Stomach (tissue), 9 donors: ENCODE results near the gene ABHD4. TPM values are rescaled to one million over a fixed set of nuclear protein-coding genes. Genes with fewer than 3 reads are reported as not detected.

Source experiments
- DNase-seq, 2 donors: peaks; one replicate each; pipeline versions ENCODE4 v3.0.0 to v3.0.0-alpha.2; 2013 to 2019
- H3K27ac ChIP-seq, 5 donors: fragments of 200-600 bp in 4 of 5; sonication (generic) in 4 of 5; one replicate each; pipeline ENCODE4 v1.5.1; 2013 to 2019; ENCODE audit warnings: mild to moderate bottlenecking in 1 of 5, moderate library complexity in 1 of 5
- H3K27me3 ChIP-seq, 3 donors: fragments of 200-600 bp; sonication (generic); one replicate each; pipeline ENCODE4 v1.5.1; 2017 to 2019; ENCODE audit warnings: mixed run types in 1 of 3
- H3K36me3 ChIP-seq, 4 donors: fragments of 200-600 bp; sonication (generic); 1 replicate in 3 of 4; 2 replicates in 1 of 4; pipeline ENCODE4 v1.5.1; 2016 to 2019
- H3K4me1 ChIP-seq, 4 donors: fragments of 200-600 bp; sonication (generic); one replicate each; pipeline ENCODE4 v1.5.1; 2016 to 2019
- H3K4me3 ChIP-seq, 4 donors: fragments of 200-600 bp; sonication (generic) in 3 of 4; one replicate each; pipeline ENCODE4 v1.5.1; 2016 to 2019; ENCODE audit warnings: mild to moderate bottlenecking in 1 of 4
- H3K9me3 ChIP-seq, 4 donors: fragments of 200-600 bp; sonication (generic); one replicate each; pipeline ENCODE4 v1.5.1; 2016 to 2019
- EP300 ChIP-seq: sonication (generic); formaldehyde crosslinking; IDR thresholded peaks from one replicate; pipeline ENCODE4 v1.6.1; 2017; ENCODE audit warnings: antibody characterized with exemption
- POLR2A ChIP-seq, 4 donors: fragments of 450-650 bp; IDR thresholded peaks; one replicate each; pipeline ENCODE4 v1.6.1; 2016; ENCODE audit warnings: antibody characterized with exemption in 4 of 4, control low read depth in 2 of 4, mild to moderate bottlenecking in 1 of 4, moderate library complexity in 1 of 4
- POLR2AphosphoS5 ChIP-seq, 3 donors: sonication (generic); formaldehyde crosslinking; IDR thresholded peaks; one replicate each; pipeline ENCODE4 v1.6.1; 2016; ENCODE audit warnings: antibody characterized with exemption in 3 of 3
- WGBS, 5 donors: extraction: QIAGEN DNeasy Blood & Tissue Kit in 3 of 5; methylation state at CpG; one replicate each; pipeline versions ENCODE4 v1.1.5 to v1.1.7; 2013 to 2018; 5-methylcytosine and 5-hydroxymethylcytosine counted together
- intact Hi-C: fragments of 100-400 bp; cut with DNase I; formaldehyde crosslinking; loops from one replicate; pipeline ENCODE4 v1.15.1; 2023; ENCODE audit warnings: low total_unique reads
- polyA plus RNA-seq, 3 donors: library from polyadenylated mRNA; stranded (reverse); fragments of 200-250 nt; gene quantifications; one replicate each; pipeline ENCODE4 v1.2.3, GENCODE V29; 2013
- total RNA-seq, 5 donors: library from RNA; depleted of rRNA; stranded (reverse); fragments of >200 nt; gene quantifications; one replicate each; pipeline versions ENCODE4 v1.1.0 to v1.2.3, GENCODE V29; 2014 to 2016
- TF ChIP-seq, protein P1 (sequence below), 7 experiments: fragments of 450-650 bp in 4 of 7; fragments of 200-600 bp in 3 of 7; sonication (generic) in 3 of 7; IDR thresholded peaks; one replicate each; pipeline ENCODE4 v1.5.1; 2016 to 2019; ENCODE audit warnings: antibody characterized with exemption in 7 of 7, control low read depth in 2 of 7, mild to moderate bottlenecking in 1 of 7
- donor health status: healthy with polysubstance abuse.
- donor health status: Bipolar disorder and iron deficiency.
- donor health status: healthy.

ABHD4 gene
- total and polyA plus RNA-seq, 8 donors: 12.2 to 130 (median 23.2) TPM

- DNase-seq: no peak
- Histone ChIP-seq H3K36me3 (peaks cover under 1 to 2% (median under 1%) of the 10 kb centered on the region in 4 donors), H3K4me3 (no peak overlapping the region), H3K27ac (peak overlapping the region in 1 of 5 donors; percentile 92), H3K4me1 (peaks cover 21 to 32% (median 27%) of the 10 kb centered on the region in 4 donors), H3K9me3 (no peaks in the 10 kb centered on the region), H3K27me3 (no peaks in the 10 kb centered on the region)
- no peak for TF ChIP-seq EP300
- no peak for TF ChIP-seq POLR2A (IDR thresholded peaks at IDR 0.05)
- TF ChIP-seq POLR2AphosphoS5 (IDR thresholded peaks at IDR 0.05): no peak
- TF ChIP-seq, protein P1, sequence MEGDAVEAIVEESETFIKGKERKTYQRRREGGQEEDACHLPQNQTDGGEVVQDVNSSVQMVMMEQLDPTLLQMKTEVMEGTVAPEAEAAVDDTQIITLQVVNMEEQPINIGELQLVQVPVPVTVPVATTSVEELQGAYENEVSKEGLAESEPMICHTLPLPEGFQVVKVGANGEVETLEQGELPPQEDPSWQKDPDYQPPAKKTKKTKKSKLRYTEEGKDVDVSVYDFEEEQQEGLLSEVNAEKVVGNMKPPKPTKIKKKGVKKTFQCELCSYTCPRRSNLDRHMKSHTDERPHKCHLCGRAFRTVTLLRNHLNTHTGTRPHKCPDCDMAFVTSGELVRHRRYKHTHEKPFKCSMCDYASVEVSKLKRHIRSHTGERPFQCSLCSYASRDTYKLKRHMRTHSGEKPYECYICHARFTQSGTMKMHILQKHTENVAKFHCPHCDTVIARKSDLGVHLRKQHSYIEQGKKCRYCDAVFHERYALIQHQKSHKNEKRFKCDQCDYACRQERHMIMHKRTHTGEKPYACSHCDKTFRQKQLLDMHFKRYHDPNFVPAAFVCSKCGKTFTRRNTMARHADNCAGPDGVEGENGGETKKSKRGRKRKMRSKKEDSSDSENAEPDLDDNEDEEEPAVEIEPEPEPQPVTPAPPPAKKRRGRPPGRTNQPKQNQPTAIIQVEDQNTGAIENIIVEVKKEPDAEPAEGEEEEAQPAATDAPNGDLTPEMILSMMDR (IDR thresholded peaks at IDR 0.05): no peak
- 82 to 92% (median 87%) methylated on average over 3 of the region's 3 CpGs for WGBS, 5 donors
- intact Hi-C loops: no loop called here
These were observed 1.7 kb upstream of the ABHD4 start for GRCh38 chr14:22596354-22596879.

GRCh38 chr14:22597265-22597664, 835 bp upstream of the ABHD4 start:
- Histone ChIP-seq H3K9me3 (no peaks in the 10 kb centered on the region), H3K36me3 (peaks cover 9 to 11% (median 9%) of the 10 kb centered on the region in 4 donors), H3K4me3 (peak overlapping the region in 2 of 4 donors; percentile 68 to 85), H3K27me3 (no peaks in the 10 kb centered on the region), H3K4me1 (peaks cover 21 to 32% (median 27%) of the 10 kb centered on the region in 4 donors), H3K27ac (peak overlapping the region; percentile 46 to 95 (median 90))
- intact Hi-C loops: no loop called here
- DNase-seq: peak in 1 of 2 donors; percentile 35
- TF ChIP-seq EP300 (no peak), POLR2AphosphoS5 (IDR thresholded peaks at IDR 0.05) (peak in 1 of 3 donors; percentile 11)
- 60 to 79% (median 65%) methylated on average over 6 of the region's 6 CpGs for WGBS, 5 donors

- 5 to 8% (median 6%) methylated on average over 9 of the region's 9 CpGs for WGBS, 5 donors
- no peak for TF ChIP-seq POLR2AphosphoS5 (IDR thresholded peaks at IDR 0.05)
- TF ChIP-seq, protein P1 (IDR thresholded peaks at IDR 0.05): no peak
- no peak for DNase-seq
- peak overlapping the region; percentile 83 to 95 (median 90) for H3K27ac ChIP-seq
- intact Hi-C loops: no loop called here
- peaks cover 21 to 32% (median 27%) of the 10 kb centered on the region in 4 donors for H3K4me1 ChIP-seq
- no peaks in the 10 kb centered on the region for H3K27me3 ChIP-seq
- H3K9me3 ChIP-seq: no peaks in the 10 kb centered on the region
- H3K4me3 ChIP-seq: peak overlapping the region; percentile 68 to 85 (median 71)
- H3K36me3 ChIP-seq: peaks cover 13 to 15% (median 14%) of the 10 kb centered on the region in 4 donors
These were observed 365 bp upstream of the ABHD4 start for GRCh38 chr14:22597771-22598098.

GRCh38 chr14:22598896-22599244, 770 bp downstream of the ABHD4 start:
- Histone ChIP-seq H3K36me3 (peaks cover 25 to 27% (median 26%) of the 10 kb centered on the region in 4 donors), H3K27ac (peak overlapping the region; percentile 83 to 95 (median 90)), H3K9me3 (no peaks in the 10 kb centered on the region), H3K4me1 (peaks cover 21 to 32% (median 27%) of the 10 kb centered on the region in 4 donors), H3K27me3 (no peaks in the 10 kb centered on the region), H3K4me3 (peak overlapping the region; percentile 68 to 85 (median 71))
- 1 to 5% (median 3%) methylated on average over 5 of the region's 5 CpGs for WGBS, 5 donors
- DNase-seq: peak; percentile 64 to 86
- TF ChIP-seq, protein P1 (IDR thresholded peaks at IDR 0.05): peak in 3 of 7 experiments; percentile 5 to 23 (median 7)
- peak in 2 of 3 donors; percentile 39 to 69 for TF ChIP-seq POLR2AphosphoS5 (IDR thresholded peaks at IDR 0.05)
- TF ChIP-seq EP300: no peak
- intact Hi-C loops: no loop called here

DNA sequence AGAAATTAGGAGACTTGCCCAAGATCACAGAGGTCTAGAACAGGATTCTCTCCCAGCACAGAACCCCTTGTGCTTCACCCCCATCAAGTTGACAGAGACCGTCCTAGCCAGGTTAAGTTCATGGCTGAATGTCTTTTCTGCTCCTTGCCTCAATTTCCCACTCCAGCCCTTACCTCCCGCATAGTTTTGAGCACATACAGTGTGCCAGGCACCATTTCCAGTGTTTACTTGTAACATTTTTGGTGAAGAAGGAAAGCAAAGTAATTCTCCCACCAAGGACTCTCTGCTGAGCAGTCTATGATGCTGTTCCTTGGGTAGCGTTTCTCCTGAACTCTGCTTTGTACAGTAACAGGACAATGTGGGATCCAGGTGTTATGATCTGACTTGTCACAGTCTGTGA, 1.2 kb downstream of the ABHD4 start:
- WGBS, 5 donors: 59 to 79% (median 72%) methylated on average over 3 of the region's 3 CpGs
- Histone ChIP-seq H3K27me3 (no peaks in the 10 kb centered on the region), H3K9me3 (no peaks in the 10 kb centered on the region), H3K27ac (peak overlapping the region in 4 of 5 donors; percentile 89 to 95 (median 91)), H3K4me3 (peak overlapping the region; percentile 68 to 85 (median 71)), H3K4me1 (peaks cover 21 to 32% (median 27%) of the 10 kb centered on the region in 4 donors), H3K36me3 (peaks cover 29 to 31% (median 30%) of the 10 kb centered on the region in 4 donors)
- TF ChIP-seq POLR2A (IDR thresholded peaks at IDR 0.05): no peak
- TF ChIP-seq POLR2AphosphoS5 (IDR thresholded peaks at IDR 0.05): no peak
- TF ChIP-seq, protein P1 (IDR thresholded peaks at IDR 0.05): no peak
- no peak for TF ChIP-seq EP300
- intact Hi-C loops: no loop called here
- no peak for DNase-seq
